AG04449 (cell line): ENCODE measurements around the gene AMIGO1.

Experiments
- CTCF ChIA-PET: fragments of 350-600 bp; formaldehyde crosslinking; extraction: SDS; loops from one replicate; lab custom pipeline; 2021; ENCODE audit warnings: antibody characterized with exemption; lab: Yijun Ruan, JAX
- POLR2A ChIA-PET: fragments of 400-600, 350-600 bp; formaldehyde crosslinking; extraction: SDS; loops from one replicate; lab custom pipeline; 2020; ENCODE audit warnings: antibody characterized with exemption, inconsistent platforms; lab: Yijun Ruan, JAX
- DNase-seq: peaks from one replicate; pipeline ENCODE4 v3.0.0-alpha.2; 2010; ENCODE audit warnings: low read depth, low spot score
- H3K4me3 ChIP-seq: 2 replicates; pipeline ENCODE4 v1.5.1; 2011; ENCODE audit warnings: low read depth, mild to moderate bottlenecking, control low read depth, low read length
- TF ChIP-seq, protein P1 (sequence below): IDR thresholded peaks from one replicate; pipeline ENCODE4 v1.5.1; 2011; ENCODE audit warnings: mild to moderate bottlenecking, moderate library complexity, low read length, control low read depth, inconsistent platforms; ENCODE audit not compliant: insufficient read depth; ENCODE audit errors: missing control alignments

The AMIGO1 gene

DNA sequence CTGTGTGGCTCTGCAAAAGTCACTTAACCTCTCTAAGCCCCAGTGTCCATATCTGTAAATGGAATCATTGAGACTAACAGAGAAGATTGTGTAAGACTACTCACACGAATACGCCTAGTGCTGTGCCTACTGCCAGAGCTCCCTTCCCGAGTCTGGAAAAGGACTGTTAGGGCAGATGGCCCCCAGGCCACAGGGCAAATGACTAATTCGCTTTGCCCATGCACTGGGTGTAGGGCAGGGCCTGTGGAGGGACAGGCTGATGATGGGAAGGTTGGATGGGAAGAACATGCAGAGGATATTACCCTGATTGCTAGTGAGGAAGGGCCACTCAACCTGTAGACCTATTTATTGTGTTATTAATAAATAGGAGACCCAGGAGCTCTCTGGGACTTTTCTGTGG is 26.0 kb upstream of the AMIGO1 start:
- no peak for DNase-seq
- H3K4me3 ChIP-seq: no peak overlapping the region
- ChIA-PET POLR2A (no interaction called here), CTCF (interaction anchor here (1.1 to 26.3 kb wide), 7 partner anchors 8 to 259 kb away, joined by 3 to 2790 read pairs (median 6); partner anchors contain the start of genes AMIGO1, ATXN7L2, CYB561D1 and GPR61)
- TF ChIP-seq, protein P1, sequence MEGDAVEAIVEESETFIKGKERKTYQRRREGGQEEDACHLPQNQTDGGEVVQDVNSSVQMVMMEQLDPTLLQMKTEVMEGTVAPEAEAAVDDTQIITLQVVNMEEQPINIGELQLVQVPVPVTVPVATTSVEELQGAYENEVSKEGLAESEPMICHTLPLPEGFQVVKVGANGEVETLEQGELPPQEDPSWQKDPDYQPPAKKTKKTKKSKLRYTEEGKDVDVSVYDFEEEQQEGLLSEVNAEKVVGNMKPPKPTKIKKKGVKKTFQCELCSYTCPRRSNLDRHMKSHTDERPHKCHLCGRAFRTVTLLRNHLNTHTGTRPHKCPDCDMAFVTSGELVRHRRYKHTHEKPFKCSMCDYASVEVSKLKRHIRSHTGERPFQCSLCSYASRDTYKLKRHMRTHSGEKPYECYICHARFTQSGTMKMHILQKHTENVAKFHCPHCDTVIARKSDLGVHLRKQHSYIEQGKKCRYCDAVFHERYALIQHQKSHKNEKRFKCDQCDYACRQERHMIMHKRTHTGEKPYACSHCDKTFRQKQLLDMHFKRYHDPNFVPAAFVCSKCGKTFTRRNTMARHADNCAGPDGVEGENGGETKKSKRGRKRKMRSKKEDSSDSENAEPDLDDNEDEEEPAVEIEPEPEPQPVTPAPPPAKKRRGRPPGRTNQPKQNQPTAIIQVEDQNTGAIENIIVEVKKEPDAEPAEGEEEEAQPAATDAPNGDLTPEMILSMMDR: no peak

DNA sequence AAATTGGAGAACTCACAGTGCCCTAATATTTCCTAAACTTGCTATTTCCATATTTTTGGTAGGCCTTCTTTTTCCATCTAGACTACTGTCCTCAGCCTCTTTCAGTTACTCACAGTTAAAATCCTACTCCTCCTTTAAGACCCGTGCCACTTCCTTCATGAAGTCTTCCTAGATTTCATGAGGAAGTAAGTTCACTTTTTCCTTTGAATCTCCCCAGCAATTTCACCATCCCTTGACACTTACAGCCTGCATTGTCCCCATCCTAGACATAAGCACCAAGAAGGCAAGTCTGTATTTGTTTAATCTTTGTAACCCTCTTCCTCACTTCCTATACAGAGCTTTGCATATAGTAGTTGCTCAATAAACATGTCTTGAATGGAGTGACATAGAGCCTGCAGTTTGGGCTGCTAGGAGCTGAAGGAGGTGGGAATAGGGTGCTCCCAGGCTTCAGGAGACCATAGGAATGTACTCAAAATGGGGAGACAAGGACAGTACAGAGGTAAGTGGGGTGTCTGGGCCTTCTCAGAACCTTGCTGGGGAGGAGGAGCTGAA is 24.9 kb upstream of the AMIGO1 start:
- POLR2A ChIA-PET: no interaction called here
- no peak for DNase-seq
- CTCF ChIA-PET: interaction anchor here (0.6 to 26.3 kb wide), 11 partner anchors 9 to 422 kb away, joined by 3 to 2790 read pairs (median 5); partner anchors contain the start of genes AMIGO1, ATXN7L2, CYB561D1 and GPR61
- TF ChIP-seq, protein P1: no peak
- H3K4me3 ChIP-seq: no peak overlapping the region

DNA sequence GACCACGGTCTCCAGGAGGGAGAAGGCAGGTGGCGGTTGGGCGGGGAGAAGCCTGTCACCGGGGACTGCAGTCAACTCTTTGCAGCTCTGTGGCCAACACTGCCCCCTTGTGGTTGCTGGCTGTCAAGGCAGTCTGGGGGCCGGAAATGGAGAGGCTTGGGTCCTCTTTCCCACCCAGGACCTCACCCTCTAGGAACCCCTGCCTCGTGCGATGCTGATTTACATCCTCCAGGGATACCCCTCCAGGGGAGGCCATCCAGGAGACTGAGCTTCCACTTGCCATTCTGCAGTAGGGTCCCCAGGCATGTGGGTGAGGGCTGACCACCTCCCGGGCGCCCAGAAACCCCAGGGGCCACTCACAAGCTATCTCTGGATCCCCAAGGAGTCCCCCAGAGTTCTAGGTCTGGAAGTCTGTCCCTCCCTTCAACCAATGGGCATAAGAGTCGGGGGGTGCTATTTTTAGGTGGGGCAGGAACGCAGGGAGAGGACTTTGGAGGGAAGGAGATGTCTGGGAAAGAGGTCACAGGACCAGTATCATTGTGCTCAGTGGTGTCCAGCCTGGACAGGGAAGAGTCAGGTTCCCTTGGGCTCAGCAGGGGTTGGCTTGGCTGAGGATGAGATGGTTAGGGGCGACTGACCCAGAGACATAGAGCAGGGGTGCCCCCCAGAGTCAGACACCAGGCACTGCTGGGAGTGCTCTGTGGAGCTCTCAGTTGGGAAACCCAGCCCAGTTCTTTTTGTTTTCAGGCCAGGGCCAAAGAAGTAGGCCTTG is 23.0 kb upstream of the AMIGO1 start:
- TF ChIP-seq, protein P1: peak; percentile 95
- peak overlapping the region; percentile 34 for H3K4me3 ChIP-seq
- POLR2A ChIA-PET: interaction anchor here (0.8 to 2.8 kb wide), 2 partner anchors 34 to 42 kb away, joined by 3 to 9 read pairs; no protein-coding TSS in a partner anchor
- no peak for DNase-seq
- CTCF ChIA-PET: interaction anchor here (0.6 to 26.3 kb wide), 99 partner anchors 10 to 637 kb away, joined by 3 to 2790 read pairs (median 5); partner anchors contain the start of genes AHCYL1, AMIGO1, AMPD2 and ATXN7L2

DNA sequence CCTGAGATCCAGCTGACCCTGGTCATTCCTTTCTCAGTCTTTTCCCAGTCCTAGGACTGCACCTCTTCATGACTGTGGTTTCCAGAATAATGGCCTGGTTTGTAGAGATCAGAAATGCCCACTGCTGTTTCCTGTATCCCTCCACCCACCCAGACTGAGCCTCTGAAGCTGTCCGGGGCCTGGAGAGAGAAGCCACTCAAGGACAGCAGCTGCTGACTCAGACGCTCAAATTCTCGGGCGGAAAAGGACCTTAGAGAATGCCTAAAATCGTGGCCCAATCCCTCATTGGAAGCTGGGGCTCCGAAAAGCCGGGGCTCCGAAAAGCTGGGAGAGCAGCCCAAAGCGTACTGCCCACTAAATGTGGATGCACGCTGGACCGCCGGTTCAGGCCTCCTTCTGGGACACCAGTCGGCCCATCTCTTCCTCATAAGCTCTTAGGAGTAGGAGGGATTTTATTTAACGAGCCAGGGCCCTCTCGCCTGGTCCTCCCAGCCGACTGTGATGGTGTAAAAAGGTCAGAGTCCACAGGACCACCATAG is 22.4 kb upstream of the AMIGO1 start:
- POLR2A ChIA-PET: interaction anchor here (0.8 to 2.8 kb wide), 2 partner anchors 34 to 42 kb away, joined by 3 to 9 read pairs; no protein-coding TSS in a partner anchor
- TF ChIP-seq, protein P1: no peak
- H3K4me3 ChIP-seq: no peak overlapping the region; the same call in 1 of the 2 replicates

DNA sequence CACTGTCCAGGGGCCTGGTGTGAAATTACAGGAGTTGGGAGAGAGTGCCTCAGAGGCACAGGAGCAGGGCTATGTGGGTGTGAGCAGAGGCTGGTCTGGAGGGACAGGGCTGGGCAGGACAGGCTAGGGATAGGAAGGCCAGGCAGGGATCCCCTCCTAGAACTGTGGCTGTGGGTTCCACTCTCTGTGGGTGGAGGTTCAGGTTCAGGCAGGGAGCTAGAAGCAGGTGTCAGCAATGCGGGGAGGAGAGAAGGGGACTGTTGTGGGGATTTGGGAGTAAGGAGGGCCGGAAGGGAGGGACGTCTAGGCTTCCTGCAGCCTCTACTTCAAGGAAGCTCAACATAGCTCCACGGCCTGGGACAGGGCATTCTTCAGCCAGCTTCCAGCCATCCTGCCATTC is 21.9 kb upstream of the AMIGO1 start:
- H3K4me3 ChIP-seq: no peak overlapping the region
- POLR2A ChIA-PET: interaction anchor here (2.8 kb wide), 1 partner anchor 41 kb away, joined by 9 read pairs; no protein-coding TSS in a partner anchor
- CTCF ChIA-PET: interaction anchor here (0.6 to 26.3 kb wide), 52 partner anchors 8 to 443 kb away, joined by 3 to 2790 read pairs (median 7); partner anchors contain the start of genes AMIGO1, AMPD2, ATXN7L2 and CYB561D1
- TF ChIP-seq, protein P1: no peak
- DNase-seq: no peak

More for the DNA sequence above, 22.4 kb upstream of the AMIGO1 start:
- CTCF ChIA-PET: interaction anchor here (0.6 to 26.3 kb wide), 84 partner anchors 9 to 636 kb away, joined by 3 to 2790 read pairs (median 5); partner anchors contain the start of genes AHCYL1, AMIGO1, AMPD2 and ATXN7L2
- no peak for DNase-seq
